Nephron (organoid): ENCODE measurements around the gene HDAC5.
"Not testable (repeated sequence)": the region's sequence is repeated elsewhere in the genome, so short reads cannot be mapped to it uniquely, and the experiment has no call there.

Source experiments
- H3K27ac Mint-ChIP-seq, 3 experiments: 2 replicates each; pipeline ENCODE4 v1.8.0; 2020; ENCODE audit warnings: mixed read lengths in 3 of 3, mild to moderate bottlenecking in 2 of 3, moderate library complexity in 1 of 3
- H3K27me3 Mint-ChIP-seq: 2 replicates; pipeline ENCODE4 v1.8.0; 2021; ENCODE audit warnings: low read depth, mild to moderate bottlenecking, moderate library complexity, mixed read lengths
- H3K36me3 Mint-ChIP-seq: 2 replicates; pipeline ENCODE4 v1.8.0; 2020; ENCODE audit warnings: low read depth, mixed read lengths
- H3K4me1 Mint-ChIP-seq: 2 replicates; pipeline ENCODE4 v1.8.0; 2020; ENCODE audit warnings: mixed read lengths
- H3K4me3 Mint-ChIP-seq, 3 experiments: 2 replicates each; pipeline ENCODE4 v1.8.0; 2020; ENCODE audit warnings: mild to moderate bottlenecking in 3 of 3, mixed read lengths in 3 of 3, moderate library complexity in 2 of 3
- H3K9me3 Mint-ChIP-seq: 2 replicates; pipeline ENCODE4 v1.8.0; 2020; ENCODE audit warnings: mixed read lengths
- TF ChIP-seq, protein P1 (sequence below), 3 experiments: fragments of 200-600 bp; sonication (generic); IDR thresholded peaks; one replicate each; pipeline ENCODE4 v1.5.0; 2021; ENCODE audit warnings: antibody characterized with exemption in 3 of 3; ENCODE audit not compliant: unreplicated experiment in 3 of 3

Gene HDAC5

DNA sequence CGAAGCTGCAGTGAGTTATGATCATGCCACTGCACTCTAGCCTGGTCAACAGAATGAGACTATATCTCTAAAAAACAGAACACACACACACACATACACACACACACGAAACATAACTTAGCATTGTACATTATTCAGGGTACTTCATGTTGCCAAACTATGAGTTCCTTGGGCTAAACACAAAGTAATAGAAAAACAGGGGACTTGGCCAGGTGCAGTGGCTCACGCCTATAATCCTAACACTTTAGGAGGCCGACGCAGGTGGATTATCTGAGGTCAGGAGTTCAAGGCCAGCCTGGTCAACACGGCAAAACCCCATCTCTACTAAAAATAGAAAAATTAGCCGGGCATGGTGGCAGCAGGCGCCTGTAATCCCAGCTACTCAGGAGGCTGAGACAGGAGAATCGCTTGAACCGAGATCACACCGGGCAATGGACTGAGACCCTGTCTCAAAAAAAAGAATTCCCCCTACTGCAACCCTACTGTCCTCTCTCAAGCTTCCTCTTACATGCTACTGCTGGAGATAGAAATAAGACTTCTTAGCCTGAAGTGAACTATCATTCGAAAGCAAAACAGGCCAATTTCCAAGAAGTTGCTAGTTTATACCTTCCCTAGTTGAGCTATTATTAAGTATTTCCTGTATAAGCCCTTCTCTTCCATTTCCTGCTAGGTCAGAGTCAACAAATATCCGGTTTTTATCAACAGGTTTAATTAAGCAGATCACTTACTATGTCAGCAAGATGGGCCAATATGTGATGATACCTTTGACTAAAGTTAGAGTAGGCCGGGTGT lies 64.1 kb downstream of the HDAC5 start:
- no peak overlapping the region for H3K4me3 Mint-ChIP-seq
- H3K9me3 Mint-ChIP-seq, result no peaks in the 10 kb centered on the region
- peaks cover 15% of the 10 kb centered on the region for H3K4me1 Mint-ChIP-seq
- peaks cover 56% of the 10 kb centered on the region for H3K36me3 Mint-ChIP-seq
- TF ChIP-seq, protein P1, sequence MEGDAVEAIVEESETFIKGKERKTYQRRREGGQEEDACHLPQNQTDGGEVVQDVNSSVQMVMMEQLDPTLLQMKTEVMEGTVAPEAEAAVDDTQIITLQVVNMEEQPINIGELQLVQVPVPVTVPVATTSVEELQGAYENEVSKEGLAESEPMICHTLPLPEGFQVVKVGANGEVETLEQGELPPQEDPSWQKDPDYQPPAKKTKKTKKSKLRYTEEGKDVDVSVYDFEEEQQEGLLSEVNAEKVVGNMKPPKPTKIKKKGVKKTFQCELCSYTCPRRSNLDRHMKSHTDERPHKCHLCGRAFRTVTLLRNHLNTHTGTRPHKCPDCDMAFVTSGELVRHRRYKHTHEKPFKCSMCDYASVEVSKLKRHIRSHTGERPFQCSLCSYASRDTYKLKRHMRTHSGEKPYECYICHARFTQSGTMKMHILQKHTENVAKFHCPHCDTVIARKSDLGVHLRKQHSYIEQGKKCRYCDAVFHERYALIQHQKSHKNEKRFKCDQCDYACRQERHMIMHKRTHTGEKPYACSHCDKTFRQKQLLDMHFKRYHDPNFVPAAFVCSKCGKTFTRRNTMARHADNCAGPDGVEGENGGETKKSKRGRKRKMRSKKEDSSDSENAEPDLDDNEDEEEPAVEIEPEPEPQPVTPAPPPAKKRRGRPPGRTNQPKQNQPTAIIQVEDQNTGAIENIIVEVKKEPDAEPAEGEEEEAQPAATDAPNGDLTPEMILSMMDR (IDR thresholded peaks at IDR 0.05; ENCODE audit: unreplicated experiment in 3 of 3), result no peak
- no peak overlapping the region for H3K27ac Mint-ChIP-seq
- H3K27me3 Mint-ChIP-seq, result no peaks in the 10 kb centered on the region

DNA sequence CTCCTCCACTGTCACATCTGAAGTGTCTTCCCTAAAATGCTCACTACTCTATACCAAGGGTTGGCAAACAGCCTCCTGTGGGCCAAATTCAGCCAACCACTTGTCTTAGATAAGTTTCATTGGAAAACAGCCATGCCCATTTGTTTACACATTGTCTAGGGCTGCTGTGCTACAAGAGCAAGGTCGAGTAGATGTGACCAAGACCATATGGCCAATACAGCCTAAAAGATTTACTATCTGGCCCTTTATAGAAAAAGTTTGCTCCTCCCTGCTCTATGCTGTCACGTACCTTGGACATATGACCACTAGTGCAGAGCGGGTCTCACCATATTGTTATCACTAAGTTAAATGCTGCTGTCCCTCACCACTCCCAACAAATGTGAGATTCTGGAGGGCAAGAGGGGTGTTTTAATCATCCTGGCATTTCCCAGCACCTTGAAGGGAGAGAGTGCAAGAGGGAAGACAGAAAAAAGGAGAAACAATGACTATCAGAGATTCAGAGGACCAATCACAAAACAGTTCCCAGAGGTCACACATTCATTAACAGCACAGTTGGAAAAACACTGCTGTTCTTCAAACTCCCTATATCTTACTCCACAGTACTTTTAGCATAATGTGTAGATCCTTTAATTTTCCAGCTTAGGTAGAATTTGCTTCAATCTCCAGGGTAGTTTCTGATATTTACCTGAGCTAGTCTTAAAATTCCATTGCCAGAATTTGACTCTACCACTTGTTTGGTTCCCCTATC lies 70.1 kb downstream of the HDAC5 start:
- H3K4me1 Mint-ChIP-seq, result peaks cover 21% of the 10 kb centered on the region
- H3K27me3 Mint-ChIP-seq, result no peaks in the 10 kb centered on the region
- peaks cover 47% of the 10 kb centered on the region for H3K36me3 Mint-ChIP-seq
- peak overlapping the region in 2 of 3 experiments; percentile 3 to 27 for H3K27ac Mint-ChIP-seq
- no peaks in the 10 kb centered on the region for H3K9me3 Mint-ChIP-seq
- H3K4me3 Mint-ChIP-seq, result no peak overlapping the region
- TF ChIP-seq, protein P1 (IDR thresholded peaks at IDR 0.05; ENCODE audit: unreplicated experiment in 3 of 3), result no peak

DNA sequence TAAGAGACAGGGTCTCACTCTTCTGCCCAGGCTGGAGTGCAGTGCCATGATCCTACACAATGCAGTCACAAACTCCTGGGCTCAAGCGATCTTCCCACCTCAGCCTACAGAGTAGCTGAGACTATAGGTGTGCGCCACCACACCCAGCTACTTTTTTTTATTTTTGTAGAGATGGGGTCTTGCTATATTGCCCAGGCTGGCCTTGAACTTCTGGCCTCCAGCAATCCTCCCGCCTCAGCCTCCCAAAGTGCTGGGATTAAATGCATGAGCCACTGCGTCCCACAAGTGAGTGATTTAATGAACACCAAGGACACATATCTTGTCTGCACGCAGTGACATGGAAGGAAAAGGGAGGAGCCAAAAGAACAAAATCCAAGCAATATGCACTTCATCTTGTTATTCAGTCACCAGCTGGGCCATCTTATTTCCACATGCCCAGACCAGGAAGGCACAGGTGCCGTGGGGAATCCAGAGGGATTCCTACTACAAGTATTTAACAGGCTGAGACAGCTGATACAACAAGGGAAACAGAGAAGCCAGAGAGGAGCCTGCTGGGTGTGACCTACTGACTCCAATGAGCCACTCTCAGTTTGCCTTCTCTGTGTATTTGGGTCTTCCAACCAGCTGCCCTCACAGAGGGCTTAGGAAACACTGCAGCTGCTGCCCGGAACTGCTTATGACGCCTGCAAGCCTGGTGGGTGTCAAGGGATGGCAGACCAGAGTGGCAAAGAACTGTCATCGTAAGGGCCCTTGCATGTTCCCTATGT lies 74.0 kb downstream of the HDAC5 start:
- Mint-ChIP-seq H3K9me3 (no peaks in the 10 kb centered on the region), H3K36me3 (peaks cover 51% of the 10 kb centered on the region), H3K4me3 (no peak overlapping the region), H3K27ac (peak overlapping the region in 2 of 3 experiments; percentile 25 to 78), H3K4me1 (peaks cover 24% of the 10 kb centered on the region), H3K27me3 (no peaks in the 10 kb centered on the region)
- TF ChIP-seq, protein P1 (IDR thresholded peaks at IDR 0.05; ENCODE audit: unreplicated experiment in 3 of 3), result no peak

DNA sequence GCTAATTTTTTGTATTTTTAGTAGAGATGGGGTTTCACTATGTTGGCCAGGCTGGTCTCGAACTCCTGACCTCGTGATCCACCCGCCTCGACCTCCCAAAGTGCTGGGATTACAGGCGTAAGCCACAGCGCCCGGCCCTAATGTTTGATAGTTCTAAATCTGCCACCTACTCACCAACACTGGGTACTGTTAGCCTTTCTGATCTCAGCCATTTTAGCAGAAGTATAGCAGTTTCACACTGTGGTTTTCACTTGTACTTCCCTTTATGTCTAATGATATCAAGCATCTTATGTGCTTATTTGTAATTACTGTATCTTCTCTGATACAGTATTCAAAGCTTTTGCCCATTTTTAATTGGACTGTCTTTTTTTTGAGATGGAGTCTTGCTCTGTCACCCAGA lies 76.5 kb downstream of the HDAC5 start:
- H3K9me3 Mint-ChIP-seq, H3K27me3 Mint-ChIP-seq, H3K4me3 Mint-ChIP-seq, H3K27ac Mint-ChIP-seq: not testable (repeated sequence)
- Mint-ChIP-seq H3K4me1 (peaks cover 25% of the 10 kb centered on the region), H3K36me3 (peaks cover 40% of the 10 kb centered on the region)

DNA sequence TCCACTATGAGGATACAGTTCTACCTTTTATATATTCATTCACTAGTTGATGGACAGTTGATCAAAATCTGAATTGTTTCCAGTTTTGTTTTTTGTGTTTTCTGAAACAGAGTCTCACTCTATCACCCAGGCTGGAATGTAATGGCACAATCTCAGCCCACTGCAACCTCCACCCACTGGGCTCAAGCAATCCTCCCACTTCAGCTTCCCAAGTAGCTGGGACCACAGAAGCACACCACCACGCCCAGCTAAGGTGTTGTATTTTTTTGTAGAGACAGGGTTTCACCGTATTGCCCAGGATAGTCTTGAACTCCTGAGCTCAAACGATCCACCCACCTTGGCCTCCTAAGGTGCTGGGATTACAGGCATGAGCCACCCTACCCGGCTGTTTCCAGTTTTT lies 78.0 kb downstream of the HDAC5 start:
- TF ChIP-seq, protein P1 (IDR thresholded peaks at IDR 0.05; ENCODE audit: unreplicated experiment in 3 of 3), result no peak
- H3K4me3 Mint-ChIP-seq, result no peak overlapping the region
- no peak overlapping the region for H3K27ac Mint-ChIP-seq
- H3K36me3 Mint-ChIP-seq, result peaks cover 39% of the 10 kb centered on the region
- peaks cover 34% of the 10 kb centered on the region for H3K4me1 Mint-ChIP-seq
- no peaks in the 10 kb centered on the region for H3K27me3 Mint-ChIP-seq
- H3K9me3 Mint-ChIP-seq, result no peaks in the 10 kb centered on the region

DNA sequence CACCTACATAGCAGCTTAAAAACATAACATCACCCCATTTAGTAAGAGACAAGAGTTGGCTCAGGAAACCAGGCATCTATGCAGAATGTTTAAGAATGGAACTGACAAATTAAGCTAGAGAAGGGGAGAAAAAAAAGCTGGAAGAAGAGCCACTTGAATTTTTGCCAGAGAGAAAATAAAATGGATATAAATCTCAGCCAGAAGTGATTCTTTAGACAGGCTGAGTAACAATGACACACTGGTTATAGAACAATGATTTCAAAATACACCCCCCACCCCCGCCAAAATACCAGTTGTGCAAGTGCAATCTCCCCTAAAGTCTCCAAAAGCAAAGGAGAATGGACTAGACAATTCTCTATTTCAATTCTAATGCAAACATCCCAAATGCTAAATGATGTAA lies 79.4 kb downstream of the HDAC5 start:
- Mint-ChIP-seq H3K36me3 (peaks cover 42% of the 10 kb centered on the region), H3K27ac (peak overlapping the region; percentile 0 to 48 (median 35)), H3K9me3 (no peaks in the 10 kb centered on the region), H3K27me3 (no peaks in the 10 kb centered on the region), H3K4me1 (peaks cover 39% of the 10 kb centered on the region), H3K4me3 (no peak overlapping the region)
- TF ChIP-seq, protein P1 (IDR thresholded peaks at IDR 0.05; ENCODE audit: unreplicated experiment in 3 of 3), result no peak
